PC-3 (cell line): ENCODE measurements around the gene GPATCH3.

Source experiments
- EZH2 ChIP-seq: fragments of 300-600 bp; sonication (generic); IDR thresholded peaks from one replicate; pipeline ENCODE4 v1.6.1; 2017; ENCODE audit warnings: antibody characterized with exemption, mild to moderate bottlenecking, low read length; ENCODE audit not compliant: unreplicated experiment
- TF ChIP-seq, protein P1 (sequence below): fragments of 300-600 bp; sonication (generic); conservative IDR thresholded peaks from 2 replicates; pipeline ENCODE4 v1.5.1; 2017; ENCODE audit warnings: antibody characterized with exemption, low read depth, mild to moderate bottlenecking, low read length

DNA sequence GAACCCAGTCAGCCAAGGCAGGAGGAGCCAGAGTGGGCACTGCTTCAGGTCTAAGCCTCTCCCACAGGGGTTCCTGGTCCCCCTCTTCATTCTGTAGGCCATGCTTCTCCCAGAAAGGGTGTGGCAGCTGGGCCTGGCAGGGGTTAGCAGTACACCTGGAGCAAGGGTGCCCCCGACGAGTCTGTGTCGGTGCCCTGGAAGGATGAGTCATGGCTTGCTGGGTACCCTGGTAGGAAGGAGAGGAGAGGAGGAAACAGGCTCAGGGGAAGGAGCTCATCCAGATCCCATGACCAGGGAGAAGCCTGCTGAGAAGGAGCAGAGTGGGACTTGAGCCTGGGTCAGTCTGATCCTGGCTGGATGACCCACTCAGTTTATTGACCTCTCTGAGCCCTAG, 49.7 kb upstream of the GPATCH3 start:
- TF ChIP-seq, protein P1, sequence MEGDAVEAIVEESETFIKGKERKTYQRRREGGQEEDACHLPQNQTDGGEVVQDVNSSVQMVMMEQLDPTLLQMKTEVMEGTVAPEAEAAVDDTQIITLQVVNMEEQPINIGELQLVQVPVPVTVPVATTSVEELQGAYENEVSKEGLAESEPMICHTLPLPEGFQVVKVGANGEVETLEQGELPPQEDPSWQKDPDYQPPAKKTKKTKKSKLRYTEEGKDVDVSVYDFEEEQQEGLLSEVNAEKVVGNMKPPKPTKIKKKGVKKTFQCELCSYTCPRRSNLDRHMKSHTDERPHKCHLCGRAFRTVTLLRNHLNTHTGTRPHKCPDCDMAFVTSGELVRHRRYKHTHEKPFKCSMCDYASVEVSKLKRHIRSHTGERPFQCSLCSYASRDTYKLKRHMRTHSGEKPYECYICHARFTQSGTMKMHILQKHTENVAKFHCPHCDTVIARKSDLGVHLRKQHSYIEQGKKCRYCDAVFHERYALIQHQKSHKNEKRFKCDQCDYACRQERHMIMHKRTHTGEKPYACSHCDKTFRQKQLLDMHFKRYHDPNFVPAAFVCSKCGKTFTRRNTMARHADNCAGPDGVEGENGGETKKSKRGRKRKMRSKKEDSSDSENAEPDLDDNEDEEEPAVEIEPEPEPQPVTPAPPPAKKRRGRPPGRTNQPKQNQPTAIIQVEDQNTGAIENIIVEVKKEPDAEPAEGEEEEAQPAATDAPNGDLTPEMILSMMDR = no peak
- TF ChIP-seq EZH2 = no peak
